Stomach (tissue), 9 donors: ENCODE results near the gene PDCD4. TPM values are rescaled to one million over a fixed set of nuclear protein-coding genes. Genes with fewer than 3 reads are reported as not detected.

Experiments used
- DNase-seq, 2 donors: peaks; one replicate each; pipeline versions ENCODE4 v3.0.0 to v3.0.0-alpha.2; 2013 to 2019
- H3K27ac ChIP-seq, 5 donors: fragments of 200-600 bp in 4 of 5; sonication (generic) in 4 of 5; one replicate each; pipeline ENCODE4 v1.5.1; 2013 to 2019; ENCODE audit warnings: mild to moderate bottlenecking in 1 of 5, moderate library complexity in 1 of 5
- H3K27me3 ChIP-seq, 3 donors: fragments of 200-600 bp; sonication (generic); one replicate each; pipeline ENCODE4 v1.5.1; 2017 to 2019; ENCODE audit warnings: mixed run types in 1 of 3
- H3K36me3 ChIP-seq, 4 donors: fragments of 200-600 bp; sonication (generic); 1 replicate in 3 of 4; 2 replicates in 1 of 4; pipeline ENCODE4 v1.5.1; 2016 to 2019
- H3K4me1 ChIP-seq, 4 donors: fragments of 200-600 bp; sonication (generic); one replicate each; pipeline ENCODE4 v1.5.1; 2016 to 2019
- H3K4me3 ChIP-seq, 4 donors: fragments of 200-600 bp; sonication (generic) in 3 of 4; one replicate each; pipeline ENCODE4 v1.5.1; 2016 to 2019; ENCODE audit warnings: mild to moderate bottlenecking in 1 of 4
- H3K9me3 ChIP-seq, 4 donors: fragments of 200-600 bp; sonication (generic); one replicate each; pipeline ENCODE4 v1.5.1; 2016 to 2019
- CTCF ChIP-seq, 7 experiments: fragments of 450-650 bp in 4 of 7; fragments of 200-600 bp in 3 of 7; sonication (generic) in 3 of 7; IDR thresholded peaks; one replicate each; pipeline ENCODE4 v1.5.1; 2016 to 2019; ENCODE audit warnings: antibody characterized with exemption in 7 of 7, control low read depth in 2 of 7, mild to moderate bottlenecking in 1 of 7
- EP300 ChIP-seq: sonication (generic); formaldehyde crosslinking; IDR thresholded peaks from one replicate; pipeline ENCODE4 v1.6.1; 2017; ENCODE audit warnings: antibody characterized with exemption
- POLR2A ChIP-seq, 4 donors: fragments of 450-650 bp; IDR thresholded peaks; one replicate each; pipeline ENCODE4 v1.6.1; 2016; ENCODE audit warnings: antibody characterized with exemption in 4 of 4, control low read depth in 2 of 4, mild to moderate bottlenecking in 1 of 4, moderate library complexity in 1 of 4
- POLR2AphosphoS5 ChIP-seq, 3 donors: sonication (generic); formaldehyde crosslinking; IDR thresholded peaks; one replicate each; pipeline ENCODE4 v1.6.1; 2016; ENCODE audit warnings: antibody characterized with exemption in 3 of 3
- WGBS, 5 donors: extraction: QIAGEN DNeasy Blood & Tissue Kit in 3 of 5; methylation state at CpG; one replicate each; pipeline versions ENCODE4 v1.1.5 to v1.1.7; 2013 to 2018; 5-methylcytosine and 5-hydroxymethylcytosine counted together
- intact Hi-C: fragments of 100-400 bp; cut with DNase I; formaldehyde crosslinking; loops from one replicate; pipeline ENCODE4 v1.15.1; 2023; ENCODE audit warnings: low total_unique reads
- polyA plus RNA-seq, 3 donors: library from polyadenylated mRNA; stranded (reverse); fragments of 200-250 nt; gene quantifications; one replicate each; pipeline ENCODE4 v1.2.3, GENCODE V29; 2013
- total RNA-seq, 5 donors: library from RNA; depleted of rRNA; stranded (reverse); fragments of >200 nt; gene quantifications; one replicate each; pipeline versions ENCODE4 v1.1.0 to v1.2.3, GENCODE V29; 2014 to 2016
- donor health status: healthy with polysubstance abuse.
- donor health status: Bipolar disorder and iron deficiency.
- donor health status: healthy.

PDCD4 gene
- total and polyA plus RNA-seq, 8 donors: 39.3 to 605 (median 119) TPM

- Histone ChIP-seq H3K27me3 (no peaks in the 10 kb centered on the region), H3K4me1 (peaks cover 41 to 73% (median 51%) of the 10 kb centered on the region in 4 donors), H3K9me3 (no peaks in the 10 kb centered on the region), H3K4me3 (no peak overlapping the region), H3K27ac (peak overlapping the region in 4 of 5 donors; percentile 62 to 99 (median 98)), H3K36me3 (no peaks in the 10 kb centered on the region)
- 75 to 81% (median 80%) methylated on average over 6 of the region's 6 CpGs for WGBS, 5 donors
- TF ChIP-seq POLR2AphosphoS5 (IDR thresholded peaks at IDR 0.05): peak in 1 of 3 donors; percentile 28
- no peak for TF ChIP-seq POLR2A (IDR thresholded peaks at IDR 0.05)
- intact Hi-C loops: no loop called here
- no peak for DNase-seq
Observed at GRCh38 chr10:110868981-110869380, 2.7 kb upstream of the PDCD4 start.

GRCh38 chr10:110870823-110871297 lies 868 bp upstream of the PDCD4 start:
- Histone ChIP-seq H3K9me3 (no peaks in the 10 kb centered on the region), H3K27ac (peak overlapping the region; percentile 92 to 99 (median 98)), H3K4me3 (peak overlapping the region; percentile 85 to 96 (median 86)), H3K4me1 (peaks cover 24 to 72% (median 45%) of the 10 kb centered on the region in 4 donors), H3K36me3 (peaks cover 0 to 2% (median under 1%) of the 10 kb centered on the region in 4 donors), H3K27me3 (no peaks in the 10 kb centered on the region)
- intact Hi-C loops: no loop called here
- DNase-seq: peak in 1 of 2 donors; percentile 47
- 50 to 59% (median 54%) methylated on average over 13 of the region's 13 CpGs for WGBS, 5 donors
- TF ChIP-seq EP300 (no peak), CTCF (IDR thresholded peaks at IDR 0.05) (no peak), POLR2AphosphoS5 (IDR thresholded peaks at IDR 0.05) (no peak), POLR2A (IDR thresholded peaks at IDR 0.05) (no peak)

GRCh38 chr10:110872145-110872983 lies 636 bp downstream of the PDCD4 start:
- Histone ChIP-seq H3K4me1 (peaks cover 9 to 72% (median 42%) of the 10 kb centered on the region in 4 donors), H3K4me3 (peak overlapping the region; percentile 85 to 96 (median 86)), H3K9me3 (no peaks in the 10 kb centered on the region), H3K36me3 (peaks cover 0 to 15% (median 9%) of the 10 kb centered on the region in 4 donors), H3K27ac (peak overlapping the region; percentile 92 to 99 (median 98)), H3K27me3 (no peaks in the 10 kb centered on the region)
- DNase-seq: peak; percentile 62 to 93
- no peak for TF ChIP-seq EP300
- peak; percentile 35 to 57 (median 50) for TF ChIP-seq POLR2AphosphoS5 (IDR thresholded peaks at IDR 0.05)
- 0 to 1% (median 0%) methylated on average over 25 to 70 of the region's 70 CpGs for WGBS, 5 donors
- intact Hi-C loops: no loop called here

- intact Hi-C loops: no loop called here
- peak overlapping the region; percentile 85 to 96 (median 86) for H3K4me3 ChIP-seq
- H3K36me3 ChIP-seq: peaks cover 0 to 24% (median 13%) of the 10 kb centered on the region in 4 donors
- H3K27me3 ChIP-seq: no peaks in the 10 kb centered on the region
- no peak for TF ChIP-seq EP300
- TF ChIP-seq CTCF (IDR thresholded peaks at IDR 0.05): no peak
- TF ChIP-seq POLR2AphosphoS5 (IDR thresholded peaks at IDR 0.05): no peak
- no peak for TF ChIP-seq POLR2A (IDR thresholded peaks at IDR 0.05)
- peaks cover 5 to 72% (median 42%) of the 10 kb centered on the region in 4 donors for H3K4me1 ChIP-seq
- DNase-seq: peak in 1 of 2 donors; percentile 48
- WGBS, 5 donors: 1 to 2% (median 1%) methylated on average over 16 of the region's 16 CpGs
- no peaks in the 10 kb centered on the region for H3K9me3 ChIP-seq
- H3K27ac ChIP-seq: peak overlapping the region; percentile 92 to 99 (median 98)
Observed at GRCh38 chr10:110872984-110873923, 1.5 kb downstream of the PDCD4 start.

- peak overlapping the region; percentile 33 to 99 (median 98) for H3K27ac ChIP-seq
- WGBS, 5 donors: 15 to 48% (median 27%) methylated on average over 2 of the region's 2 CpGs
Observed at GRCh38 chr10:110873951-110874350, 2.2 kb downstream of the PDCD4 start.

More at GRCh38 chr10:110873951-110874350, 2.2 kb downstream of the PDCD4 start:
- Histone ChIP-seq H3K36me3 (peaks cover 0 to 30% (median 20%) of the 10 kb centered on the region in 4 donors), H3K9me3 (no peaks in the 10 kb centered on the region), H3K27me3 (no peaks in the 10 kb centered on the region), H3K4me1 (peaks cover 7 to 72% (median 43%) of the 10 kb centered on the region in 4 donors), H3K4me3 (peak overlapping the region; percentile 85 to 96 (median 86))
- no peak for DNase-seq
- intact Hi-C loops: no loop called here
- TF ChIP-seq POLR2AphosphoS5 (IDR thresholded peaks at IDR 0.05) (no peak), POLR2A (IDR thresholded peaks at IDR 0.05) (no peak), CTCF (IDR thresholded peaks at IDR 0.05) (no peak), EP300 (no peak)
